GM18505 (cell line): ENCODE data around the gene TRAF2.

Experiments
- ATAC-seq: cut with Tn5 transposase; IDR thresholded peaks from one replicate; pipeline ENCODE4 v1.9.1; 2021; ENCODE audit not compliant: unreplicated experiment
- POLR2A ChIP-seq: IDR thresholded peaks from 4 replicates; pipeline ENCODE4 v1.6.1; 2011; ENCODE audit warnings: borderline replicate concordance; ENCODE audit not compliant: insufficient read depth, insufficient read length; ENCODE audit errors: extremely low read depth

The TRAF2 gene

GRCh38 chr9:136852664-136853595, 33.4 kb upstream of the TRAF2 start:
- ATAC-seq: no peak

GRCh38 chr9:136853596-136854112, 32.7 kb upstream of the TRAF2 start:
- no peak for ATAC-seq
- TF ChIP-seq POLR2A: no peak

More at GRCh38 chr9:136852664-136853595, 33.4 kb upstream of the TRAF2 start:
- TF ChIP-seq POLR2A: no peak

- TF ChIP-seq POLR2A: no peak
- ATAC-seq: no peak
These were observed 32.0 kb upstream of the TRAF2 start for GRCh38 chr9:136854113-136854841.

- no peak for TF ChIP-seq POLR2A
- no peak for ATAC-seq
These were observed 31.4 kb upstream of the TRAF2 start for GRCh38 chr9:136854842-136855460.

GRCh38 chr9:136855461-136856078, 30.7 kb upstream of the TRAF2 start:
- no peak for ATAC-seq
- no peak for TF ChIP-seq POLR2A

- ATAC-seq: no peak
- TF ChIP-seq POLR2A: no peak
These were observed 30.2 kb upstream of the TRAF2 start for GRCh38 chr9:136856079-136856476.

- no peak for ATAC-seq
- no peak for TF ChIP-seq POLR2A
These were observed 29.7 kb upstream of the TRAF2 start for GRCh38 chr9:136856541-136857141.

- TF ChIP-seq POLR2A: no peak
- no peak for ATAC-seq
These were observed 29.1 kb upstream of the TRAF2 start for GRCh38 chr9:136857166-136857565.

- TF ChIP-seq POLR2A: no peak
- ATAC-seq: no peak
These were observed 28.5 kb upstream of the TRAF2 start for GRCh38 chr9:136857581-136858412.

GRCh38 chr9:136858452-136858843, 27.9 kb upstream of the TRAF2 start:
- no peak for TF ChIP-seq POLR2A
- no peak for ATAC-seq

- ATAC-seq: no peak
- TF ChIP-seq POLR2A: no peak
These were observed 27.2 kb upstream of the TRAF2 start for GRCh38 chr9:136858844-136859757.

GRCh38 chr9:136860529-136860928, 25.8 kb upstream of the TRAF2 start:
- no peak for TF ChIP-seq POLR2A
- ATAC-seq: no peak
